NCI-H748 treated with DMSO at 0.1 percent for 48 hours (cell line): Measurements from ENCODE around the gene CRKL.

Experiments used
- DNase-seq: peaks from one replicate; lab custom pipeline; 2025; lab: John Stamatoyannopoulos, UW

CRKL gene

DNA sequence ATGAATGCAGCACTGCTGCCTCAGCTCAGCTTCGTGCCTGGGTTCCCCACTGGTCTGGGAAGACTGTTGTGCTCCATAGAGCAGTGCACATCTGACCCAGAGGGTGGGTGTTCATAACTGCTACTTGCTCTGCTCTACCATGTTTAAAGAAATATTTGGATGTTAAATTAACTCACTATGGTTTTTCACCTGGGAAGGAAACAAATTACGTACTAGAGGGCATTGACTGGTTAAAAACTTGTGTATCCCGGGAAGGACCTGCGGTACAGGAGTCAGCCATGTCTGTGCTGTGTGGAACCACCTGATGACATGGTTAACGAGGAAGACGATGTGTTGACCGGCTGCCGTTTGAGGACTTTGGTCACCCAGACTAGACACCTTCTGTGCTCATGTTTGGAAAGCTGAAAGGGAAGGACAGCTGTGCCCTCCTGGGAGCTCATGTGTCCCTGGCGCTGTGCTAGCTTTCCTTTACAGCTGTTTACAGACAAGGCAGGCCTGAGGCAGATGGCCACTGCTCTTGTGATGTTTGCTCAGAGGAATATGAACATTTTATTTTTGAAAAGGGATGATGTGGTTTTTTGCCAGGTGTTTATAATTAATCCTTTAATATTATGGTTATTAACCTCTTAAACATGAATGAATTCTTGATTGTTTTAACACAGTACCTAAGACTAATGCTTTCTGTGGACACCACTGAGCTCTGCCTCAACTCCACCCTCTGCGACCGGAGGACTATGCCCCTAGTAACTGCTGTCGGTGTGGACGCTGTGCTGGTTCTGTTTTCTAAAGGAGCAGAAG is 35.5 kb downstream of the CRKL start:
- DNase-seq = no peak

DNA sequence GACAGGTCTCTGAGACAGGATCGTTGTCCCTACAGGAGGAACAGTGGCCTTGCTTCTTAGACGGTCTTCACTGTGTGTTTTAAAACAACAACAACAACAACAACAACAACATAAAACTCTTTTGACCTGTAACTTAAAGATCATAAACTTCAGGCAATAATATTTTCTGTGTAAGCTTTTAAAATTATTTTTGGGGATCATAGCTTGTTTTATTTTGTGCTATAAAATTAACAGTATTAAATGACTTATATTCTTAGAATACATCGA is 36.1 kb downstream of the CRKL start:
- DNase-seq = no peak

DNA sequence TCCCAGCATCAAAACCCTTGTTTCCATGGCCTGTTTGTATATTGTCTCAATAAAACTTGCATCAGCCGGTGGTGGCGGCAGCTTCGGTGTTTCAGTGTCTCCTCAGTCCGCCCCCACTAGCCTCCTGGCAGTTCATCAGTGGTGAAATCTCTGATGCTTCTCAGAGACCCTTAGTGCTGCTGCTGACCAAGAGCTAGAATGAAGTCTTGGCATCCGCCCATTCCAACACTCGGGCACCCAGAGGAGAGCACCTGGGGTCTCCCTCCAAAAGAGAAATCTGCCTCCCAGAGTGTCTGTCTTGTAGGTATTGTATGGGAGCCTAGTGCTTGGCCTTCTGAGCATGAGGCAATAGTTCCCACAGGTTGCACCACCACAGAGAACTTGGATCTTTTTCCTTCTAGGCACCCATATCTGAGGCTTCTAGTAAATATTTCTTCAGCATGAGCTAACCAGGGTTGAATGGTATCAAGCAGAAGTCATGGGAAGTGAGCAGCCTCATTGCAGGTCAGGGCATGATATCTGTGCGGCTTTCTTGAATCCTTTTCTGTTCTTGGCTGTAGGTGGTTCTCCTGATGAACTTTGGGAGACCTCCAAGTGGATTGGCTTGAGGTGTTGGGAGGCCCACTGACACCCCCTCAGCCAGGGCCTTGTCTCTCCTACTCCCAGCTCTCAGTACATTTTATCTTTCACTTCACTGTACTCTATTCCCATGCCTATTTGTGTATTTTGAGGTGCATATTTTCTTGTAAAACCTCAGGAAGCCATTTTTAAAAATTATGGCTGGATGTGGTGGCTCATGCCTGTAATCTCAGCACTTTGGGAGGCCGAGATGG is 36.7 kb downstream of the CRKL start:
- no peak for DNase-seq

DNA sequence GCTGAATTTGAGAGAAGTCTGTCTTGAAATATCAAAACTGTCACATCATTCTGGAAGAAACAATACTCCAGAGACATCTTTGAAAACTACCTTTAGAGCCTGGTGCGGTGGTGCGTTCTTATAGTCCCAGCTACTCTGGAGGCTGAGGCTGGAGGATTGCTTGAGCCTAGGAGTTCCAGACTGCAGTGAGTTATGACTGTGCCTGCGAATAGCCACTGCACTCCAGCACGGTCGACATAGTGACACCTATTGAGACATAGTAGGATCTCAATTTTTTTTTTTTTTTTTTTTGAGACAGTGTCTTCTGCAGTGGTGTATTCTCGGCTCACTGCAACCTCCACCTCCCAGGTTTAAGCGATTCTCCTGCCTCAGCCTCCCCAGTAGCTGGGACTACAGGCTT is 38.3 kb downstream of the CRKL start:
- DNase-seq = no peak

DNA sequence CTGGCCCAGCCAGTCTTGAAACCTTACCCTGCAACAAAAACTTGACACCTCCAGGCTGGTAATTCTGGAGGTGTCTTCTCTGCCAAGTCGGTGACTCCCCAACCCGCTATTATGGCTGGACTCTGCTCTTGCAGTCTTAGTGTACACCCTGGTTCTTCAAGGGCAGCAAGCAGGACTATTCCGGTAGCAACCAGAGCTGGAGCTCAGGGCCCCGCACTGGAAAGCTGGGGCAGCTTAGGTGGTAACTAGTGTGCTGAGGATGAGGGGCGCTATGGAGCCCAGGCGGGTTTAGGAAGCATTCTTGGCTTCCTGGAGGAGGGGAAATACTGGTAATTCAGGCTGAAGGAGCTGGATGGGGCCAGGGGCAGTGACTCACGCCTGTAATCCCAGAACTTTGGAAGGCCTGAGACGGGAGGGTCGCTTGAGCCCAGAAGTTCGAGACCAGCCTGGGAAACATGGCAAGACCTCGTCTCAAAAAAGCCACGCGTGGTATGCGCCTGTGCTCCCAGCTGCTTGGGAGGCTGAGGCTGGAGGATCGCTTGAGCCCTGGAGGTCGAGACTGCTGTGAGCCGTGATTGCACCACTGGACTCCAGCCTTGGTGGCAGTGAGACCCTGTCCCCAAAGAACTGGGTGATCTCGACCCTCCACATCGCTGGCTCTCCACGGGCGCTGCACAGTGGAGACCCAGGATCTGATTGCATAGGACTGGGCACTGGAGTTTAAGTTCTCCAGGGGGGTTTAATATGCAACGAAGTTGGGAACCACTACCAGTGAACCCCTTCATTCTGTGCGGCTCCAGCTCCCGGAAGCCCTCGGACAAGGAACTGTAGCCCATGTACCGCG is 39.3 kb downstream of the CRKL start:
- no peak for DNase-seq

DNA sequence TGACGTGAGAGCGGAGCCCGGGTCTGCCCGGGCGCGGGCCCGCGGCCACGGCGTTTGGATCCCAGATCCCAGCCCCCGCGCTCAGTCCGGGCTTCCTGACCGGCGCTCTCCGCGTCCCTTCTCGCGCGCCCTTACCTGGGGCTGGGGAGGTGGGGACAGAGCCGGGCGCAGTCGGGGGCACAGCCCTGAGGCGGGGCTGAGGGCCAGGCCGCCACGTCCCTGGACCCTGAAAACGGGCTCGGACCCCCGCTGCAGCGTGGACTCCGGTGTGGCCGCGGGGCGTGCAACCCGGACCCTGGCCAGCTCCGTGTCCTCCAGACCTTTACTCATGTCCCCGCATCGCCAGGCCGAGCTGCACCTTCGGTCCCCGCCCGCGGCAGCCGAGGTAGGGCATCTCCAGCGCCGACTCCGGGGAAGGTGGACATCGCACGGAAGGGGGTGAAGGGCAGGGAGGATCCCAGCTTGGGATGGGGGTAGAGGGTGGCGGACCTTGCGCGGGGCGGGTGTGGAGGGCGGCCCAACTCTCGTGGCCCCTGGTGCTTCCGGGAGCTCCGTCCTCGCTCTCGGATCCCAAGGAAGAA is 40.0 kb downstream of the CRKL start:
- DNase-seq = no peak

DNA sequence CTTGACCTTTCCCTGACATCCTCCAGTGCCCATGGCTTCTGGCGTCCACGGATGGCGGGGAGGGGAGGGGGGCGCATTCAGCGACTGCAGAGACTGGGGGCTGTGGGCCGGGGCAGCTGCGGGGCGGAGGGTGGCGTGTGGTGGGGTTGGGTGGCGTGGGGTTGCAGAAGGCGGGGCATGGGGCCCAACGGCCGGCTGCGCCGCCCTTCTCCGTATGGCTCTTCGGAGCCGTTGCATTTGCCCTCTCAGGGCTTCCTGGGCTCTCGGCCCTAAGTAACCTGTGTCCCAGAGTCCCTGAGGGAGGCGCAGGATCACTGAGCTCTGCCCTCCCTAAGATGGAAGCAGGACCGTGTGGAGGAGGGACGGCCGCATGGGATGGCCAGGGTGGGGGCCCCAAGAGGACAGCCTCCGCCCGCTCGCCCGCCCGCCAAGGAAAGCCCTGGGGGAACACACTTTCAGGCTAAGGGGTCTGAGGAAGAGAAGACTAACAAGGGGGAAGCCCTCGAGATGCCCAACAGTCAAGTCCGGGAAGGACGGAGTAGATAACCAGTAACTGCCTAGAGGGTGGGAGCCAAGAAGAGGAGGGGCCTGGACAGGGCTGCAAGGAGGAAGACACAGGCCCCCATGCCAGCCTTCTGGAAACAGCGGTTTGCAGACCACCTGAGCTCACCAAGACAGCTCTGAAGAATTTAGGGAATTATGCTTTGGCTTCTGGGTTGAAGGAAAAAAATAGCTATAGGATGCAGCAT is 40.6 kb downstream of the CRKL start:
- no peak for DNase-seq

DNA sequence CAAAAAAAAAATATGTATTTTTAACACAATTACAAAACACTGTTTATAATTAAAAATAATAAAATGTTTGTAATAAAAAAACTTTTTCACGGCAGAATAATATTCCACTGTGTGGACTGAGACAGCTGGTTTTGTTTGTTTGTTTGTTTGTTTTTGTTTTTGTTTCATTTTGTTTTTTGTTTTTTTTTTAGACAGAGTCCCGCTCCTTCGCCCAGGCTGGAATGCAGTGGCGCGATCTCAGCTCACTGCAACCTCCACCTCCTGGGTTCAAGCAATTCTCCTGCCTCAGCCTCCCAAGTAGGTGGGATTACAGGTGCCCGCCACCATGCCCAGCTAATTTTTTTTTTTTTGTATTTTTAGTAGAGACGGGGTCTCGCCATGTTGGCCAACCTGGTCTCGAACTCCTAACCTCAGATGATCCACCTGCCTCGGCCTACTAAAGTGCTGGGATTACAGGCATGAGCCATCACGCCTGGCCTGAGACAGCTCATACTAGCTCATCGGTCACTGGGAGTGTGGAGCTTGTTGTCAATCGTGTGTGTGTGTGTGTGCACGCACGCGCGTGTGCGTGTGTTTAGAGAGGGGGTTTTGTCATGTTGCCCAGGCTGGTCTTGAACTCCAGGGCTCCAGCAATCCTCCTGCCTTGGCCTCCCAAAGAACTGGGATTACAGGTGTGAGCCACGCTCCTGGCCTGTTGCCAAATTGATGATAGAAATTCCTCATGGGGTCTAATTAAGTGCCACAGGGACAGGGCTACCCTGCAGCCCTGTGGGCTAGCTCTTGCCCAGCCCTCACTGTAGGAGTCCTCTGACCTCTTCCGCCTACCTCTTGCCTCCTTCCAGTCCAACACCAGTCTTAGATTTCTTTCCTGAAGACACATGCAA is 42.6 kb downstream of the CRKL start:
- no peak for DNase-seq

DNA sequence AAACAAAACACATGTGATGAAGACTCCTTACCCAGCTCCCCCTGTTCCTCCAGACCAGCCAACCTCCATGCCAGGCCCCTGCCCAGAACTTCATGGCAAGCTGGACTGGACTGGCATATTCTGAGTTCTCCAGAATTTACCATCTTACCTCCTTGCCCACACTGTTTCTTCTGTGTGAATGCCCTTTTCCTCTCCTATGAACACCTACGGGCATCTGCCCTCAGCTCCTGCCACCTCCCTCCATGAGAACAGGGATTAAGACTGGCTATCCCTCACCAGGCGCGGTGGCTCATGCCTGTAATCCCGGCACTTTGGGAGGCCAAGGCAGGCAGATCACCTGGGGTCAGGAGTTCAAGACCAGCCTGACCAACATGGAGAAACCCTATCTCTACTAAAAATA is 43.4 kb downstream of the CRKL start:
- no peak for DNase-seq

DNA sequence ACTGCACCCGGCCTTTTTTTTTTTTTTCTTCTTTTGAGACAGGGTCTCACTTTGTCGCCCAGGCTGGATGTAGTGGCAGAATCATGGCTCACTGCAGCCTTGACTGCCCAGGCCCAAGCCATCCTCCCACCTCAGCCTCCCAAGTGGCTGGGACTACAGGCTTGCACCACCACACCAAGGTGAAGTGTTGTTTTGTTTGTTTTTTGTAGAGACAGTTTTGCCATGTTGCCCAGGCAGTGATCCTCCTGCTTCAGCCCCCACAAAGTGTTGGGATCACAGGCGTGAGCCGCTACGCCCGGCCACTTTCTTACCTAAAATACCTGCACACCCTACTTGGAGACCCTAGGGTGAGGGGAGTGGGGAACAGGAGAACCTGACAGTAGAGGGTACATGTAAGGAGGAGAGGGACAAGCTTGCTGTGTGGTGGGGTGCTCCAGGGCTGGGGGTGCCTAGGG is 45.3 kb downstream of the CRKL start:
- no peak for DNase-seq

DNA sequence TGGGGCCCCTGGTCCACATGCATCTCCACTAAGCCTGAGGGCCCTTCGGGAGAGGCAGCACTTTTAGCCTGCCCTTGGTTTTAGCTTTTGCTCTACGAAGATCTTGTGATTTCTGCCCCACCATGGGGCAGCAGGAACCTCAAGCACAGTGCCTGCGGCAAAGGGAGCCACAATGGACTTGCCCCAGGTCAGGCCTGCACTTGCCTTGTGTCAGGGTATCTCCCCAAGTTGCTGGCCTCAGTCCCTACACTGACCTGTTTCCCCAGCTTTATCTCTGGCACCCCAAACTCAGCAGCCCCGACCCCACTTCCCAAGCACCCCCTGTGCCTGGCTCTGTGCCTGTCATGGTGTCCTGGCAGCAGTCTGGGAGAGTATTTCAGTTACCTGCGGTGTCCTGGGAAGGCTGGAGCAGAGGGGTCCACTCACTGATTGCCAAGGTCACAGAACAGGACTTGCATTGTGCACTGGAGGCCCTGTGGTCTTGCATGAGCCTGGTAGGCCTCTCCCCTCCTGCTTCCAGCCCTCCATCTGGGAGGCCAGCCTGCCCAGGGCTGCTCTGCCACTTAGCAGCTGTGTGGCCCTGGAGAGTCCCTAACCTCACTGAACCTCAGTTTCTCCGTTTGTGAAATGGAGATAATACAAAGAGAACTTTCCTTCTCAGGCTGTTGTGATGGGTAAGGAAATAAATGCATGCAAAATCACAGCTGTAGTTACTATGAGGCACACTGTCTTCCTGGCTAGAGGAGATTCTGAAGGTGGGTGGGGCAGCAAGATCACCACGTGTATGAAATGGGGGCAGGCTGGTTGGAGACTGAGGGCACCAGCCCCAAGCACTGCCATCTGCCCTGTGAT is 46.2 kb downstream of the CRKL start:
- no peak for DNase-seq

DNA sequence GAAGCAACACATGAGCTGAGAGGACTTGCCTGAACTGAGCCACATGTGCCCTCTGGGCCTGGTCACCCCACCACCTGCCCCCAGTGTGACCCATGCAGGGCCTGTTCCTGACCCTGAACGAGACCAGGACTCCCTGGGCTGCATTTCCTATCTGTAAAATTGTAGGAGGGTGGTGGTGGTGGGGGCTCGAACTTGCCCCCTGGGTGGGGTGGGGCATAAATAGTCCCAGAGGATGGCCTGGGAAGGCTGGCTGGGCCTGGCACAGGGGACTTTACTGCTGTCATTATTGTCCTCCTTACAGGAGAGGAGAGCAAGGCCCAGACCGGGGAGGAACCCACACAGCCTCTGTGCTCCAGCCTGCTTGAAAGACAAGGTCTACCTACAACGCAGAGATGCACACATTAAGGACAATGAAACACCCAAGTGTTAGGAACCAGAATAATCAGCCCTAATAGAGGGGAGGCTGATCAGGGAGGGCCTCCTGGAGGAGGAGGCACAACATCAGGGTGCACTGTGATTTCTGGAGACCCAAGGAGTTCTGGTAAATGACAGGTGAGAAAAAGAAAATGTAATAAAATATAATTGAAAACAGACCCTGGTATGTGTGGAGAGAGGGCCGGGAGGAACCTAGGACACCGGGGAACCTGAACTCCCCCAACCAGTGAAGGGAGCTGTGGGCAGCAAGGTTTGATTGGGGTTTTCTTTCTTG is 47.0 kb downstream of the CRKL start:
- no peak for DNase-seq

DNA sequence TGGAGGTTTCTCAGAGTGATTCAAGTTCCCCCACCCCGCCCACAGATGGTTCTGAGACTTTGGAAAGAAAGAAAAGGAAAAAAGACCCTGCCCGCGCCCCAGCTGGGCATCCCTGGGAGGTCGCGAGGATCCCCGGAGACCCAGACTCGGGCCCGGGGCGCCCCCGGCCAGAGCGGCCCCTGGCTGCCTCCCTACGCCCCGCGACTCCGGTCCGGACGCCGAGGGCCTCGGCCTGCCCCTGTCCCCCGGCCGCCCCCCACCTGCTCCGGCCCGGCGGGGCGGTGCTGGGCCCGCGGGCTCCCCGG is 47.5 kb downstream of the CRKL start:
- DNase-seq = no peak

DNA sequence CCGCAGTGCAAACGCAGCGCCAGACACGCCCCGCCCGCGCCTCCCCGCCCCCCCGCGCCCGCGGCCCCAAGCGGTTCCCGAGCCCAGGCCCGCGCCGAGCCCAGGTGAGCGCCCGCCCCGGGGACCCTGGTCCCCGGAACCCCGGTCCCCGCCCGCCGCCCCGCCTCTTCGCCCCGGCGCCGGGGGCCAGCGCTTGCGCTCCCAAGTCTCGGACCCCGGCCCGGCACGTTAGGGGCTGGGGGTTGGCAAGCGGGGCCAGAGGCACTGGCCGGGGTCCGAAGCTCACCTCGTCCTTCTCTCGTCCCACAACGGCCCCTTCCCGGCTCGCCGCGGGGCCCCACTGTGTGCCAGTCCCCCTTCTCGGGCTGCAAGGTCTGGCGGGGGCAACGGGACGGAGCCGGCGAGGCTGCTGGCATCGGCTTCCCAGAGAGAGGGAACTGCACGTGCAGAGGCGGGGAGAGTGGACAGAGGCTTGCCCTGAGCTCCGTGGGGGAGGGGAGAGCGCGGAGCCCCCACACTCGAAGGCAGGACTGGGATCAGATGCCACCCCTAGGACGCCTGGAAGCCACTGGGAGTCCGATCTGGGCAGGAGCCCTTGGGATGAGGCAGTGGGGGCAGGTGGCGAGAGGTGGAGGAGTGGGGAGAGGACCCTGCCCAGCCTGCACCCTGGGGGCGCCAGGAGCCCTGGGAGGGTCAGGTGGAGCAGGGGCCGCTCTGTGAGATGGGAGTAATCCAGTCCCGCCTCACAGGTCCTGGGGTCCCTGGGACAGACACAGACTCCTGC is 48.1 kb downstream of the CRKL start:
- DNase-seq = no peak

DNA sequence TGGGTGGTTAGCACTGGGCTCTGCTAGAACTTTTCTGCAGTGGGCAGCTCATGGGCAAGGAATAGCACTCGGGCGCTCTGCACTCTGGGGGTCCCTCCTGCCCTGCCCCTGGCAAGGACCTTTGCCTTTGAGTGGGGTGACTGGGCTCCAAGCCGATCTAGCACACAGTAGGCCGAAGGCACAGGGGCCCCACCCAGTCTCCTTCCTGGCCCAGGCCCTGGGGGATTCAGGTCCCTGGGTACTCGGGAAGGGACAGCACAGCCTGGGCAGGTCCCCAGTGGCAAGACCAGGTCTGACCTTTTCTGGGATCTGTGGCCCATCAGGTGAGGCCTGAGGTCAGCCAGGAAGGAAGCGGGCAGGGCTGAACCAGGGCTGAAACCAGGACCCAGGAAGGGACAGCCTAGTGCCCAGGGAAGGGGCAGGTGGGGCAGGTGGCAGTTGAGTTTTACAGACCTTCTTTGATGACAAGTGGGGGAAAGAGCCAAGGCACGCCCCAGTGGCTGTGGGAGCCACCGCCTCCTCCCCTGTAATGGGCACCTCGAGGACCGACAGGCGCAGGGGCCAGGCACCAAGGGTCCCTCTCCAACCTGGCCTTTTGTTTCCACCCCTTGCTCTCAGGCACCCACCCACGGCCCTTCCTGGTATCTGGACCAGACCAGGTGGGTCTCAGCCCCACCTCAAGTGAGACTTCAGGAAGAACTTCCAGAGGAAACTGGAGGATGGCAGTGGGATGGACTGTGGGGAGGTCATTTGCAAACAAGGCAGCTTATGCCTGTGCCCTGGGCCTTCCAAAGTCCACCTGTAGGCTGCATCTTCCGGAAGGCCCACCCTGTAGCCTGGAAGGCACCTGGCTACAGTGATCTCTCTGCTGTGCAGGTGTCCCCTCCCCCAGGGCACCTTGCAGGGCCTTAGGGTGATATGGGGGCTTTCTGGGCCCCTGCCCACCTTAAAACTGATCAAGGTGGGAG is 49.0 kb downstream of the CRKL start:
- DNase-seq = no peak

DNA sequence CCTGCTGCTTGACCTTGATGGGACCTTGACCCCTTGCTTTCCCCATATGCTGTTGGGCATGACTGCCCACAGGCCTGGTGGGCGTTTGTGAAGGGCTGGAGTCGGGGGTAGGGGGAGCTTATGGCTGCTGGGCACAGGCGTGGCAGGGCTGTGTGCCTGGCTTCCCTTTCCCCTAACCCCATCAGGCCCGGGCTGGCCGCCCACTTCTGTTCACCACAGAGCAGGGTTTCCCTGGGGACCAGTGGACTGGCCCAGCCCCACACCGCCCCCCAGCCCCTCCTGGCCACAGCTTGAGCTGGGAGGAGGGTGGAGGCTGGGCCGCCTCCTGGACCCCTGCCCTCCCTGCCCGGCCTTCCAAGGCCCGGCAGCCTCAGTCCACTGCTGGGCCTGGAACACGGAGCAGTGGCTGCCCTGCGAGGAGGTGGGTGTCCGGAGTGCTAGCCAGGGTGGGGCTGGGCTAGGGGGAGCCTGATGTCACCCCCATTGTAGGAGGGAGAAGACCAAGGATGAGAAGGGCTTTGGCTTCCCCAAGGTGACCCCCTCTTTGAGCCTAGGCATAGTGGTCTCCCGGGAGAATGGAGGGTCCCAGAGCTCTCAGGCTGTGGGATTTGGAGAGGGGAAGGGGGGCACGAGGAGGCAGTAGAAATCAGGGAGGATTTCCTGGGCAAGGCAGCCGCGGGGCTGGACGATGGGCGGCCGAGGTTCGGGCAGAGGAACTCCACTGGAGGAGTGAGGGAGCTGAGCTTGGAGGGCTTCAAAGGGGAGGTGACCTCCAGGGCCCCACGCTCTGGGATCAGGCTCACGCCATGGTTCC is 49.9 kb downstream of the CRKL start, which contains the start of gene AIFM3:
TSS of gene AIFM3 (plus strand) at position 373 of the 814 bp plus-strand sequence. CDS start 690 bp downstream, outside the sequence.
- DNase-seq = no peak
